Trophoblast cell (in vitro differentiated cells and primary cell): Measurements from ENCODE around the gene CYP2E1.
"Not testable (repeated sequence)": the region's sequence is repeated elsewhere in the genome, so short reads cannot be mapped to it uniquely, and the experiment has no call there.

Experiments
- DNase-seq, 2 donors: peaks; one replicate each; pipeline ENCODE4 v3.0.0-alpha.2; 2016
- H2AFZ ChIP-seq: 2 replicates; pipeline ENCODE4 v1.6.1; 2013; ENCODE audit warnings: low read length, moderate library complexity, mild to moderate bottlenecking; ENCODE audit not compliant: insufficient read depth, poor library complexity
- H2AK5ac ChIP-seq: 2 replicates; pipeline ENCODE4 v1.6.1; 2013; ENCODE audit warnings: mild to moderate bottlenecking, low read length
- H2BK120ac ChIP-seq: 2 replicates; pipeline ENCODE4 v1.6.1; 2013; ENCODE audit warnings: low read length, mild to moderate bottlenecking, moderate library complexity; ENCODE audit not compliant: insufficient read depth, poor library complexity
- H2BK12ac ChIP-seq: 2 replicates; pipeline ENCODE4 v1.6.1; 2013; ENCODE audit warnings: mild to moderate bottlenecking, low read length, moderate library complexity
- H2BK5ac ChIP-seq: 2 replicates; pipeline ENCODE4 v1.6.1; 2013; ENCODE audit warnings: low read length, low read depth, moderate library complexity, mild to moderate bottlenecking; ENCODE audit not compliant: poor library complexity
- H3K14ac ChIP-seq: 2 replicates; pipeline ENCODE4 v1.6.1; 2013; ENCODE audit warnings: mild to moderate bottlenecking, low read length
- H3K18ac ChIP-seq: 2 replicates; pipeline ENCODE4 v1.6.1; 2013; ENCODE audit warnings: mild to moderate bottlenecking, low read length
- H3K23ac ChIP-seq: 2 replicates; pipeline ENCODE4 v1.6.1; 2013; ENCODE audit warnings: low read length
- H3K27ac ChIP-seq: 2 replicates; pipeline ENCODE4 v1.5.1; 2013; ENCODE audit warnings: low read depth, mild to moderate bottlenecking, inconsistent platforms, low read length, moderate library complexity
- H3K27me3 ChIP-seq: 2 replicates; pipeline ENCODE4 v1.6.1; 2013; ENCODE audit warnings: inconsistent platforms, mild to moderate bottlenecking, low read length, moderate library complexity; ENCODE audit not compliant: insufficient read depth
- H3K36me3 ChIP-seq, 2 experiments: 1 replicate in 1 of 2; 2 replicates in 1 of 2; pipeline ENCODE4 v1.6.1; 2013; ENCODE audit warnings: low read length in 2 of 2, mild to moderate bottlenecking in 2 of 2, moderate library complexity in 1 of 2; ENCODE audit not compliant: insufficient read depth in 2 of 2, control insufficient read depth in 1 of 2
- H3K4ac ChIP-seq: 2 replicates; pipeline ENCODE4 v1.6.1; 2013; ENCODE audit warnings: low read depth, mild to moderate bottlenecking, low read length, moderate library complexity
- H3K4me1 ChIP-seq, 2 experiments: 1 replicate in 1 of 2; 2 replicates in 1 of 2; pipeline ENCODE4 v1.6.1; 2013; ENCODE audit warnings: low read length in 2 of 2, mild to moderate bottlenecking in 2 of 2, moderate library complexity in 1 of 2; ENCODE audit not compliant: insufficient read depth in 2 of 2, control insufficient read depth in 1 of 2
- H3K4me2 ChIP-seq: 2 replicates; pipeline ENCODE4 v1.6.1; 2013; ENCODE audit warnings: inconsistent platforms, mild to moderate bottlenecking, low read length, moderate library complexity
- H3K4me3 ChIP-seq: 2 replicates; pipeline ENCODE4 v1.5.1; 2013; ENCODE audit warnings: mild to moderate bottlenecking, low read depth, low read length, inconsistent platforms
- H3K79me1 ChIP-seq: one replicate; pipeline ENCODE4 v1.6.1; 2013; ENCODE audit warnings: low read length
- H3K79me2 ChIP-seq: 2 replicates; pipeline ENCODE4 v1.6.1; 2013; ENCODE audit warnings: low read length, mild to moderate bottlenecking; ENCODE audit not compliant: control insufficient read depth, insufficient read depth, poor library complexity
- H3K9ac ChIP-seq: 2 replicates; pipeline ENCODE4 v1.6.1; 2013; ENCODE audit warnings: mild to moderate bottlenecking, low read length
- H3K9me3 ChIP-seq: 2 replicates; pipeline ENCODE4 v1.6.1; 2013; ENCODE audit warnings: low read depth, mild to moderate bottlenecking, control low read depth, inconsistent platforms, low read length; ENCODE audit not compliant: insufficient read depth
- H4K12ac ChIP-seq: 2 replicates; pipeline ENCODE4 v1.6.1; 2013; ENCODE audit warnings: low read depth, mild to moderate bottlenecking, low read length, moderate library complexity
- H4K8ac ChIP-seq: 2 replicates; pipeline ENCODE4 v1.6.1; 2013; ENCODE audit warnings: low read depth, mild to moderate bottlenecking, low read length, moderate library complexity
- H4K91ac ChIP-seq: one replicate; pipeline ENCODE4 v1.6.1; 2013; ENCODE audit warnings: low read depth, mild to moderate bottlenecking, low read length, moderate library complexity
- WGBS: extraction: QIAGEN DNeasy Blood & Tissue Kit; methylation state at CpG from one replicate; pipeline ENCODE4 v1.1.7; 2013; ENCODE audit warnings: missing lambda C conversion rate; ENCODE audit not compliant: insufficient read length, insufficient coverage; ENCODE audit errors: extremely low coverage; 5-methylcytosine and 5-hydroxymethylcytosine counted together

Gene CYP2E1

GRCh38 chr10:133497363-133497762, 29.8 kb upstream of the CYP2E1 start:
- DNase-seq = peak in 1 of 2 donors; percentile 3
- not testable (repeated sequence) for H4K12ac ChIP-seq

GRCh38 chr10:133499176-133499575, 28.0 kb upstream of the CYP2E1 start:
- H3K4me2 ChIP-seq, H3K9ac ChIP-seq, H3K4me3 ChIP-seq, H2AK5ac ChIP-seq, H3K18ac ChIP-seq, H2BK12ac ChIP-seq, H3K4me1 ChIP-seq, H3K27ac ChIP-seq, H2BK5ac ChIP-seq, H4K12ac ChIP-seq, H2BK120ac ChIP-seq, DNase-seq, H2AFZ ChIP-seq, H4K8ac ChIP-seq, H3K4ac ChIP-seq, H3K23ac ChIP-seq, H3K14ac ChIP-seq, H3K27me3 ChIP-seq, H3K79me1 ChIP-seq, H4K91ac ChIP-seq, H3K79me2 ChIP-seq, H3K36me3 ChIP-seq: not testable (repeated sequence)
- H3K9me3 ChIP-seq = peaks cover 24% of the 10 kb centered on the region
- no CpG with 5 or more reads among the region's 1 CpG for WGBS

More at GRCh38 chr10:133497363-133497762, 29.8 kb upstream of the CYP2E1 start:
- H2BK12ac ChIP-seq, H3K36me3 ChIP-seq, H3K4me2 ChIP-seq, H3K9ac ChIP-seq, H3K4me1 ChIP-seq, H4K8ac ChIP-seq, H3K27me3 ChIP-seq, H3K23ac ChIP-seq, H2BK120ac ChIP-seq, H3K4me3 ChIP-seq, H4K91ac ChIP-seq, H2AK5ac ChIP-seq, H3K79me2 ChIP-seq, H3K27ac ChIP-seq, H2AFZ ChIP-seq, H2BK5ac ChIP-seq, H3K14ac ChIP-seq, H3K79me1 ChIP-seq, H3K4ac ChIP-seq, H3K18ac ChIP-seq: not testable (repeated sequence)
- peaks cover 23% of the 10 kb centered on the region for H3K9me3 ChIP-seq
- no CpG with 5 or more reads among the region's 6 CpGs for WGBS

- H2AK5ac ChIP-seq, H4K91ac ChIP-seq, H3K79me1 ChIP-seq, H3K27me3 ChIP-seq, H2BK12ac ChIP-seq, H3K4me3 ChIP-seq, H3K27ac ChIP-seq, H3K36me3 ChIP-seq, DNase-seq, H2BK120ac ChIP-seq, H3K4me2 ChIP-seq, H3K18ac ChIP-seq, H4K8ac ChIP-seq, H3K23ac ChIP-seq, H3K4me1 ChIP-seq, H2AFZ ChIP-seq, H3K4ac ChIP-seq, H3K79me2 ChIP-seq, H4K12ac ChIP-seq, H3K9ac ChIP-seq, H3K14ac ChIP-seq, H2BK5ac ChIP-seq: not testable (repeated sequence)
- H3K9me3 ChIP-seq = peaks cover 17% of the 10 kb centered on the region
- WGBS = no CpG with 5 or more reads among the region's 4 CpGs
These were observed 26.3 kb upstream of the CYP2E1 start for GRCh38 chr10:133500897-133501296.

DNA sequence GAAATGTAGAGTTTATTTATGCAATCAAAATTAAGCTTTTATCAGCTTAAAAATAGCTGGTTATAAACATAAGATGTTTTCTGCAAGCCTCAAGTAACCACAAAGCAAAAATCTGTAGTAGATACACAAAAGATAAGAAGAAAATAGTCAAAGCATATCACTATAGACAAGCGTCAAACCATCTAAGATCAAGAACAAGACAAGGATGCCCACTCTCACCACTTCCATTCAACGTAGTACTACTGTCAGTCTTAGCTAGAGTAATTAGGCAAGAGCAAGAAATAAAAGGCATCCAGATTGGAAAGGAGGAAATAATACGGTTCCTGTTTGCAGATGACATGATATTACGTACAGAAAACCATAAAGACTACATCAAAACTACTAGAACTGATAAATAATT, 17.5 kb upstream of the CYP2E1 start:
- WGBS = no CpG with 5 or more reads among the region's 4 CpGs

More for the DNA sequence above, 17.5 kb upstream of the CYP2E1 start:
- Histone ChIP-seq H4K12ac (no peak overlapping the region), H3K4me3 (no peak overlapping the region), H3K14ac (no peak overlapping the region), H3K4me2 (no peak overlapping the region), H3K79me2 (no peaks in the 10 kb centered on the region), H4K91ac (no peak overlapping the region), H3K36me3 (no peaks in the 10 kb centered on the region), H3K4me1 (no peaks in the 10 kb centered on the region), H2AK5ac (no peak overlapping the region), H2BK5ac (no peak overlapping the region), H4K8ac (no peak overlapping the region), H2AFZ (no peak overlapping the region), H2BK12ac (no peak overlapping the region), H3K27me3 (no peaks in the 10 kb centered on the region), H3K79me1 (no peaks in the 10 kb centered on the region), H3K18ac (no peak overlapping the region), H3K23ac (no peak overlapping the region), H3K9me3 (peaks cover 10% of the 10 kb centered on the region), H3K4ac (no peak overlapping the region), H2BK120ac (no peak overlapping the region), H3K27ac (no peak overlapping the region), H3K9ac (no peak overlapping the region)
- DNase-seq = no peak
